PC-9 (cell line): Measurements from ENCODE around the gene MGAT1. TPM values are rescaled to one million over a fixed set of nuclear protein-coding genes. Genes with fewer than 3 reads are reported as not detected.

Experiments used
- BruUV-seq: library from RNA; stranded (reverse); fragments of 400-500 nt; replicated peaks from 2 replicates; lab custom pipeline; 2021; lab: Mats Ljungman, UMichigan
- CTCF ChIA-PET: fragments of 300-600 bp; sonication (Branson Sonifier 250); formaldehyde crosslinking; loops from one replicate; lab custom pipeline; 2022; ENCODE audit warnings: antibody characterized with exemption; lab: Charles Lee
- POLR2A ChIA-PET: fragments of 300-600 bp; sonication (Branson Sonifier 250); formaldehyde crosslinking; loops from one replicate; lab custom pipeline; 2022; ENCODE audit warnings: antibody characterized with exemption; ENCODE audit not compliant: unreplicated experiment; lab: Charles Lee
- DNase-seq, 2 experiments: peaks; one replicate each; pipeline versions ENCODE4 v3.0.0 to v3.0.0-alpha.2; 2015 to 2022; ENCODE audit warnings: mixed read lengths in 1 of 2
- H2AFZ ChIP-seq: fragments of 200-600 bp; sonication (generic); 2 replicates; pipeline ENCODE4 v1.8.1; 2017; ENCODE audit warnings: antibody characterized with exemption
- H3F3A ChIP-seq: fragments of 200-600 bp; sonication (generic); 2 replicates; pipeline ENCODE4 v1.8.1; 2017; ENCODE audit warnings: antibody characterized with exemption, mild to moderate bottlenecking, low read depth; ENCODE audit not compliant: insufficient read depth
- H3K27ac ChIP-seq: fragments of 200-600 bp; sonication (generic); 2 replicates; pipeline ENCODE4 v1.6.1; 2016; ENCODE audit warnings: mixed run types
- H3K27me3 ChIP-seq: fragments of 200-600 bp; sonication (generic); 2 replicates; pipeline ENCODE4 v1.6.1; 2016; ENCODE audit warnings: low read depth, mixed run types; ENCODE audit not compliant: insufficient read depth
- H3K36me3 ChIP-seq: fragments of 200-600 bp; sonication (generic); 2 replicates; pipeline ENCODE4 v1.6.1; 2016; ENCODE audit warnings: low read depth, mixed run types
- H3K4me1 ChIP-seq: fragments of 200-600 bp; sonication (generic); replicated peaks from 2 replicates; pipeline ENCODE4 v1.6.1; 2016; ENCODE audit warnings: mixed run types; ENCODE audit not compliant: insufficient read depth
- H3K4me2 ChIP-seq: fragments of 200-600 bp; sonication (generic); 2 replicates; pipeline ENCODE4 v1.6.1; 2017; ENCODE audit warnings: mixed run types
- H3K4me3 ChIP-seq: fragments of 200-600 bp; sonication (generic); 2 replicates; pipeline ENCODE4 v1.6.1; 2016; ENCODE audit warnings: mixed run types
- H3K79me2 ChIP-seq: fragments of 200-600 bp; sonication (generic); 2 replicates; pipeline ENCODE4 v1.6.1; 2017; ENCODE audit warnings: low read depth, mixed run types
- H3K9me2 ChIP-seq: fragments of 200-600 bp; sonication (generic); 2 replicates; pipeline ENCODE4 v1.8.1; 2017; ENCODE audit warnings: mild to moderate bottlenecking; ENCODE audit not compliant: insufficient read depth
- H3K9me3 ChIP-seq: fragments of 200-600 bp; sonication (generic); 2 replicates; pipeline ENCODE4 v1.8.1; 2016; ENCODE audit warnings: low read depth; ENCODE audit not compliant: insufficient read depth
- H4K20me1 ChIP-seq: fragments of 200-600 bp; sonication (generic); 2 replicates; pipeline ENCODE4 v1.8.1; 2017; ENCODE audit not compliant: insufficient read depth
- EZH2 ChIP-seq: fragments of 200-600 bp; sonication (generic); IDR thresholded peaks from 2 replicates; pipeline ENCODE4 v1.8.0; 2017; ENCODE audit warnings: antibody characterized with exemption, low read depth
- intact Hi-C: fragments of 100-400 bp; cut with micrococcal nuclease; formaldehyde crosslinking; loops from one replicate; pipeline ENCODE4 v1.10.0; 2022; ENCODE audit not compliant: unreplicated experiment
- total RNA-seq: library from RNA; stranded (reverse); gene quantifications from 2 replicates; pipeline ENCODE4 v1.2.3, GENCODE V29; 2021
- TF ChIP-seq, protein P1 (sequence below): fragments of 200-600 bp; sonication (generic); conservative IDR thresholded peaks from 2 replicates; pipeline ENCODE4 v1.6.1; 2017; ENCODE audit warnings: mixed run types, antibody characterized with exemption, mild to moderate bottlenecking, moderate library complexity

MGAT1 gene
- total RNA-seq, 1 experiment from 2014 or later: 103 TPM

DNA sequence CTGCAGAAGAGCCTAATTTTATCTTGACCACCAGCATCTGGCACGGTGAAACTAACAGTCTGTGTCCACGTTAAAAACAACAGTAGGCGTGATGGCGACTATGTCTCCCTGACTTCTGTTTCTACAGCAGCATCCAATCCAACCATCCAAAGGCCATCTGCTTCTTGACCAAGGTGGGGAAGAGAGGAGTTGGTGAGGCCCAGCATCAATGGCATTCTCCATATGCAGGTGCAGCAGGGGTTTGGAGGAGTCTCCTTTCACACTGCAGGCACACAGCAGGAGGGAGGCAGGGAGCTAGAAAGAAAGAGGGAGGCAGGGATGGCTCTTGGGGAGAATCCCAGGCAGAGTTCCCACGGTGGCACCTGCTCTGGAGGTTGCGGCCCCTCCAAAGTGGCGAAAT, 27.0 kb downstream of the MGAT1 start:
- Histone ChIP-seq H3K9me3 (0 out of 2 replicates have a peak, but pooled peaks cover 6% of the 10 kb centered on the region), H3K27ac (no peak overlapping the region), H3K4me3 (no peak overlapping the region), H3K9me2 (no peaks in the 10 kb centered on the region), H3F3A (no peaks in the 10 kb centered on the region), H4K20me1 (no peaks in the 10 kb centered on the region), H3K27me3 (0 out of 2 replicates have a peak, but pooled peaks cover 12% of the 10 kb centered on the region), H3K4me2 (no peak overlapping the region), H3K79me2 (no peaks in the 10 kb centered on the region), H2AFZ (no peak overlapping the region), H3K36me3 (no peaks in the 10 kb centered on the region), H3K4me1 (no peaks in the 10 kb centered on the region)
- BruUV-seq: no TSS peak
- CTCF ChIA-PET: no interaction called here
- TF ChIP-seq EZH2: no peak
- TF ChIP-seq, protein P1, sequence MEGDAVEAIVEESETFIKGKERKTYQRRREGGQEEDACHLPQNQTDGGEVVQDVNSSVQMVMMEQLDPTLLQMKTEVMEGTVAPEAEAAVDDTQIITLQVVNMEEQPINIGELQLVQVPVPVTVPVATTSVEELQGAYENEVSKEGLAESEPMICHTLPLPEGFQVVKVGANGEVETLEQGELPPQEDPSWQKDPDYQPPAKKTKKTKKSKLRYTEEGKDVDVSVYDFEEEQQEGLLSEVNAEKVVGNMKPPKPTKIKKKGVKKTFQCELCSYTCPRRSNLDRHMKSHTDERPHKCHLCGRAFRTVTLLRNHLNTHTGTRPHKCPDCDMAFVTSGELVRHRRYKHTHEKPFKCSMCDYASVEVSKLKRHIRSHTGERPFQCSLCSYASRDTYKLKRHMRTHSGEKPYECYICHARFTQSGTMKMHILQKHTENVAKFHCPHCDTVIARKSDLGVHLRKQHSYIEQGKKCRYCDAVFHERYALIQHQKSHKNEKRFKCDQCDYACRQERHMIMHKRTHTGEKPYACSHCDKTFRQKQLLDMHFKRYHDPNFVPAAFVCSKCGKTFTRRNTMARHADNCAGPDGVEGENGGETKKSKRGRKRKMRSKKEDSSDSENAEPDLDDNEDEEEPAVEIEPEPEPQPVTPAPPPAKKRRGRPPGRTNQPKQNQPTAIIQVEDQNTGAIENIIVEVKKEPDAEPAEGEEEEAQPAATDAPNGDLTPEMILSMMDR: no peak
- no peak for DNase-seq
- intact Hi-C loops: no loop called here
- POLR2A ChIA-PET: no interaction called here

DNA sequence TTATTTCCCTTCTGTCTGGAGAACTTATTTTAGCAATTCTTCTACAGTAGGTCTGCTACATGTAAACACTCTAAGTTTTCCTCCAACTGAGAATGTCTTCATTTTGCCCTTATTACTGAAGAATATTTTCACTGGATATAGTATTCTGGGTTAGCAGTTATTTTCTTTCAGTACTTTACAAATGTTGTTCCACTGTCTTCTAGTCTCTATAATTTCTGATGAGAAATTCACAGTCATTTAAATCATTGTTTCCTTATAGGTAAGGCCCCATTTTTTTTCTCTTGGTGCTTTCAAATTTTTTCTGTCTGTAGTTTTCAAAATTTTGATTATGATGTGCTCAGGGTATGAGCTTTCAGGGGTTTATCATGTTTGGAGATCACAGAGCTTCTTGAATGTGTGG, 30.8 kb downstream of the MGAT1 start:
- no peak for DNase-seq
- TF ChIP-seq, protein P1: no peak
- TF ChIP-seq EZH2: no peak
- Histone ChIP-seq H3K36me3 (no peaks in the 10 kb centered on the region), H4K20me1 (no peaks in the 10 kb centered on the region), H3K27ac (no peak overlapping the region), H3F3A (no peaks in the 10 kb centered on the region), H3K4me2 (no peak overlapping the region), H3K4me1 (0 out of 2 replicates have a peak, but pooled peaks cover 3% of the 10 kb centered on the region), H3K4me3 (no peak overlapping the region), H3K9me2 (no peaks in the 10 kb centered on the region), H3K27me3 (0 out of 2 replicates have a peak, but pooled peaks cover 12% of the 10 kb centered on the region), H2AFZ (no peak overlapping the region), H3K79me2 (no peaks in the 10 kb centered on the region), H3K9me3 (0 out of 2 replicates have a peak, but pooled peaks cover 6% of the 10 kb centered on the region)
- ChIA-PET POLR2A (no interaction called here), CTCF (no interaction called here)
- BruUV-seq: no TSS peak
- intact Hi-C loops: no loop called here

DNA sequence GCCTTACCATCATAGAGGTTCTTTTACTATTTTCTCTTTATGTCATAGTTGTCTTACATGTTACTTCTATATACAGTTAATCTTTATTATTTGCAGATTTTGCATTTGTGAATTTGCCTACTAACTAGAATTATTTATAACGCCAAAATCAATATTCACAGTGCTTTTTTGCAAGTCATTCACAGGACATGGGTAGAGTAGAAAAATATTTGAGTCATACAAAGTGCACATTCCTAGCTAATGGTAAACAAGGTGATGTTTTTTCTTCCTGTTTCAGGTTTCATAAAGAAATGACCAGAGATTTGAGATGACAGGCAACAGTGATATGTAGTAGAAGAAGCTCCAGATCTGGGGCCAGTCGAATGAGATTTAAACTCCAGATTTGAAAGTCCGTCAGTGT, 32.8 kb downstream of the MGAT1 start:
- Histone ChIP-seq H3K4me3 (no peak overlapping the region), H3K9me2 (no peaks in the 10 kb centered on the region), H3K9me3 (0 out of 2 replicates have a peak, but pooled peaks cover 6% of the 10 kb centered on the region), H3K79me2 (no peaks in the 10 kb centered on the region), H3K4me2 (no peak overlapping the region), H3K4me1 (0 out of 2 replicates have a peak, but pooled peaks cover 3% of the 10 kb centered on the region), H4K20me1 (no peaks in the 10 kb centered on the region), H3K36me3 (no peaks in the 10 kb centered on the region), H3F3A (no peaks in the 10 kb centered on the region), H3K27me3 (peaks cover 11% of the 10 kb centered on the region; the same call in 1 of the 2 replicates), H3K27ac (0 out of 2 replicates have a peak overlapping the region, but pooled peaks have one; percentile 17), H2AFZ (no peak overlapping the region)
- intact Hi-C loops: no loop called here
- DNase-seq: peak in 1 of 2 experiments; percentile 48
- ChIA-PET POLR2A (no interaction called here), CTCF (interaction anchor here (0.6 to 0.7 kb wide), 2 partner anchors 16 to 415 kb away, joined by 3 to 4 read pairs; no protein-coding TSS in a partner anchor)
- TF ChIP-seq, protein P1: no peak
- TF ChIP-seq EZH2: no peak
- no TSS peak for BruUV-seq
